ENCODE results near the gene NRCAM. TPM values are rescaled to one million over a fixed set of nuclear protein-coding genes. Genes with fewer than 3 reads are reported as not detected.
"Not testable (repeated sequence)": the region's sequence is repeated elsewhere in the genome, so short reads cannot be mapped to it uniquely, and the experiment has no call there.

NRCAM gene
- total RNA-seq: not detected
- under 1 TPM in 1 of 4 donors, not detected in 3; 0.27 TPM for polyA plus RNA-seq

GRCh38 chr7:108455998-108456677 lies at the start of gene NRCAM:
Gene NRCAM, minus strand, starts transcription at chr7:108456436. Its CDS starts 216,372 bp downstream, at chr7:108240064.
- H3K4me3 ChIP-seq (ENCODE audit: low read depth, low read length): no peak within 1 kb of the TSS
- Mint-ChIP-seq H3K9me3 (peaks cover 0 to 3% (median 0%) of the 10 kb centered on the region in 7 donors), H3K4me3 (peak within 1 kb of the TSS; percentile 6 to 75 (median 72)), H3K27ac (no peak within 1 kb of the TSS), H3K4me1 (peaks cover 0 to 16% (median 10%) of the 10 kb centered on the region in 4 donors), H3K27me3 (peaks cover 57% of the 10 kb centered on the region), H3K36me3 (no peaks in the 10 kb centered on the region)
- H3K36me3 ChIP-seq (ENCODE audit: control insufficient read depth, insufficient read depth, low read length): no peaks in the 10 kb centered on the region
- no peak within 1 kb of the TSS for H3K27ac ChIP-seq (ENCODE audit: insufficient read depth, low read length, poor library complexity, severe bottlenecking)
- ATAC-seq (ENCODE audit: low read depth in 2 of 2) (peak; percentile 17 to 22), DNase-seq (peak in 1 of 3 donors; percentile 34)
- no peaks in the 10 kb centered on the region for H3K9me3 ChIP-seq (ENCODE audit: control insufficient read depth in 2 of 2, low read length in 2 of 2)
- peaks cover 36% of the 10 kb centered on the region for H3K27me3 ChIP-seq (ENCODE audit: control insufficient read depth, insufficient read depth, low read length)
- H3K4me1 ChIP-seq (ENCODE audit: control insufficient read depth, insufficient read depth, low read length, poor library complexity, severe bottlenecking): peaks cover 10% of the 10 kb centered on the region

DNA sequence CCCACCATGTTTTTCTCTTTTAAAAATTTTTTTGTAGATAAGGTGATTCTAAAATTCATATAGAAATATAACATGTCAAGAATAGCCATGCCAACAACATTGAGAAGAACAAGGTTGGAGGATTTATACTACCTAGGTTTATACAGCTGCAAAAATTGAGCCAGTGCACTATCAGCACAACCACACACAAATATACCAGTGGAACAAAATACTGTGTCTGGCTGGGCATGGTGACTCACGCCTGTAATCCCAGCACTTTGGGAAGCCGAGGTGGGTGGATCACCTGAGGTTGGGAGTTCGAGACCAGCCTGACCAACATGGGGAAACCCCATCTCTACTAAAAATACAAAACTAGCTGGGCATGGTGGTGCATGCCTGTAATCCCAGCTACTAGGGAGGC lies 48.3 kb upstream of the NRCAM start:
- H3K9me3 Mint-ChIP-seq; H3K9me3 ChIP-seq (ENCODE audit: control insufficient read depth in 2 of 2, low read length in 2 of 2); DNase-seq; H3K27me3 Mint-ChIP-seq; H3K27ac Mint-ChIP-seq; H3K4me1 ChIP-seq (ENCODE audit: control insufficient read depth, insufficient read depth, low read length, poor library complexity, severe bottlenecking); H3K4me3 Mint-ChIP-seq; H3K27ac ChIP-seq (ENCODE audit: insufficient read depth, low read length, poor library complexity, severe bottlenecking); ATAC-seq (ENCODE audit: low read depth in 2 of 2); H3K4me3 ChIP-seq (ENCODE audit: low read depth, low read length); H3K27me3 ChIP-seq (ENCODE audit: control insufficient read depth, insufficient read depth, low read length): not testable (repeated sequence)
- peaks cover 10 to 16% (median 13%) of the 10 kb centered on the region in 4 donors for H3K4me1 Mint-ChIP-seq
- H3K36me3 Mint-ChIP-seq: peaks cover 21% of the 10 kb centered on the region
- H3K36me3 ChIP-seq (ENCODE audit: control insufficient read depth, insufficient read depth, low read length): peaks cover 24% of the 10 kb centered on the region

DNA sequence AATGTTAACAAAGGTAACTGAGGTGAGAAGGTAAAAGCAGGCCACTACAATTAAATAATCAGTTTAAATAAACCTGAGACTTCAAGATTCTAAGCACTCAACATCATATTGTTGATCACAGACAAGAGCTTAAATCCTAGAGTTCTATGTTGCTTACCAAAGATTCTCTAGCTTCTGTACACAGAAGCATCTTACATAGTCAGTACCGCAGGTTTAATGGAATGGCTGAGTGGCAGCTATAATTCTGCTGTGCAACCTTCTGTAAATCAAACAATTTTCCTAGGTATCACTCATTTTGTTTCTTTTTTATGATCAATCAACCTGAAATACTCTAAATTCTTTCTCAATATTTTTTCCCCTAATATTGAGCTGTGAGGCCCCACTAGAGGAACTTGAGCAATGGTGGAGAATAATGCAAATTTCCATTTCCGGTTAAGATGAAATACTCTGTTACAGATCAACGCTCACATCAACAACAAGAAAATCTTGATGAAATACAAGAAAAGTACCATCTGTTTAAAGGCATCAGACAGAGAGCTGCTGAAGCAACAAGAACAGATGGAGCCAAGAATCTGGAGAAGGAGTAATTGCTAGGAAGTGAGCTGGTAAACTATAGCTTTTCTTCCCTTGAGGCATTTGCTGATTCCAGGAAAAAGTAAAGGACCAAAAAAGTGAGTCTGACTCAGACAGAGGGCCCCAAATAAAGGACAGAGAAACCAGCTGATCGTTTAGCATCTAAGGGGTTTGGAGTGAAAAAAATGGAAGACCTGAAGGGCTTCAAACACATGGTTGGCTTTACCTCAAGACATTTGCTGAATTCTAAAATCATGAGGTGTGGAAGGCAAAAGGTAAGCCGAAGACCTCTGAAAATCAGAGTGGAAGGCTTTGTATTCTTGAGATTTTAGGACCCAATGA lies 47.1 kb upstream of the NRCAM start:
- Mint-ChIP-seq H3K27ac (peak overlapping the region; percentile 44 to 88 (median 69)), H3K27me3 (no peaks in the 10 kb centered on the region), H3K4me3 (no peak overlapping the region), H3K36me3 (peaks cover 24% of the 10 kb centered on the region), H3K4me1 (peaks cover 10 to 22% (median 13%) of the 10 kb centered on the region in 4 donors), H3K9me3 (no peaks in the 10 kb centered on the region)
- DNase-seq: no peak
- no peaks in the 10 kb centered on the region for H3K9me3 ChIP-seq (ENCODE audit: control insufficient read depth in 2 of 2, low read length in 2 of 2)
- peaks cover 24% of the 10 kb centered on the region for H3K36me3 ChIP-seq (ENCODE audit: control insufficient read depth, insufficient read depth, low read length)
- H3K27ac ChIP-seq (ENCODE audit: insufficient read depth, low read length, poor library complexity, severe bottlenecking): no peak overlapping the region
- ATAC-seq (ENCODE audit: low read depth in 2 of 2): peak in 1 of 2 donors; percentile 37
- no peak overlapping the region for H3K4me3 ChIP-seq (ENCODE audit: low read depth, low read length)
- H3K4me1 ChIP-seq (ENCODE audit: control insufficient read depth, insufficient read depth, low read length, poor library complexity, severe bottlenecking): no peaks in the 10 kb centered on the region
- H3K27me3 ChIP-seq (ENCODE audit: control insufficient read depth, insufficient read depth, low read length): no peaks in the 10 kb centered on the region

GRCh38 chr7:108499566-108499965 lies 43.3 kb upstream of the NRCAM start:
- no peak overlapping the region for H3K4me3 Mint-ChIP-seq
- H3K9me3 Mint-ChIP-seq: no peaks in the 10 kb centered on the region
- H3K36me3 Mint-ChIP-seq: peaks cover 31% of the 10 kb centered on the region
- H3K36me3 ChIP-seq (ENCODE audit: control insufficient read depth, insufficient read depth, low read length): peaks cover 39% of the 10 kb centered on the region
- H3K9me3 ChIP-seq (ENCODE audit: control insufficient read depth in 2 of 2, low read length in 2 of 2): no peaks in the 10 kb centered on the region
- H3K27me3 Mint-ChIP-seq: no peaks in the 10 kb centered on the region
- no peaks in the 10 kb centered on the region for H3K27me3 ChIP-seq (ENCODE audit: control insufficient read depth, insufficient read depth, low read length)
- H3K4me1 ChIP-seq (ENCODE audit: control insufficient read depth, insufficient read depth, low read length, poor library complexity, severe bottlenecking): no peaks in the 10 kb centered on the region
- H3K4me3 ChIP-seq (ENCODE audit: low read depth, low read length): no peak overlapping the region
- peak overlapping the region in 2 of 3 donors; percentile 6 to 28 for H3K27ac Mint-ChIP-seq
- H3K4me1 Mint-ChIP-seq: peaks cover 10 to 23% (median 13%) of the 10 kb centered on the region in 4 donors
- H3K27ac ChIP-seq (ENCODE audit: insufficient read depth, low read length, poor library complexity, severe bottlenecking): no peak overlapping the region
- DNase-seq (no peak), ATAC-seq (ENCODE audit: low read depth in 2 of 2) (no peak)

DNA sequence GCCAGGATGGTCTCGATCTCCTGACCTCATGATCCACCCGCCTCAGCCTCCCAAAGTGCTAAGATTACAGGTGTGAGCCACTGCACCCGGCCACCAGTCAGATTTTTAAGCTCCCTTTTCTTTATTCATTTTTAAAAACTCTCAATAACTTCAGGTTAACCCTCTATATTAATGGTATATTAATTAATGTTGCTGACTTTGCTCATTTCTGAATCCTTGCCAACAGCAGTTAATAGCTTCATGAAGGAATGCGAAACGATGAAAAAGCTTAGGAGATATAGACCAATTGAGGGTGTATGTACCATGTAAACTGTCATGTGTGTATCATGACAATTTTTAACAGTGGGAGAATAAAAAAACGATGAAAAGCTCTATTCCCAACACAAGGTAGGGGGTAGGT lies 42.2 kb upstream of the NRCAM start:
- peaks cover 29% of the 10 kb centered on the region for H3K36me3 Mint-ChIP-seq

GRCh38 chr7:108497082-108497725 lies 41.0 kb upstream of the NRCAM start:
- no peaks in the 10 kb centered on the region for H3K4me1 ChIP-seq (ENCODE audit: control insufficient read depth, insufficient read depth, low read length, poor library complexity, severe bottlenecking)
- no peak overlapping the region for H3K4me3 Mint-ChIP-seq
- peaks cover 0 to 22% (median 7%) of the 10 kb centered on the region in 4 donors for H3K4me1 Mint-ChIP-seq
- no peaks in the 10 kb centered on the region for H3K27me3 Mint-ChIP-seq
- no peaks in the 10 kb centered on the region for H3K9me3 Mint-ChIP-seq
- H3K36me3 ChIP-seq (ENCODE audit: control insufficient read depth, insufficient read depth, low read length): peaks cover 40% of the 10 kb centered on the region
- H3K27ac ChIP-seq (ENCODE audit: insufficient read depth, low read length, poor library complexity, severe bottlenecking): no peak overlapping the region
- DNase-seq (peak; percentile 15 to 61 (median 51)), ATAC-seq (ENCODE audit: low read depth in 2 of 2) (peak; percentile 68 to 71)
- no peaks in the 10 kb centered on the region for H3K9me3 ChIP-seq (ENCODE audit: control insufficient read depth in 2 of 2, low read length in 2 of 2)
- no peaks in the 10 kb centered on the region for H3K27me3 ChIP-seq (ENCODE audit: control insufficient read depth, insufficient read depth, low read length)
- peaks cover 27% of the 10 kb centered on the region for H3K36me3 Mint-ChIP-seq
- no peak overlapping the region for H3K27ac Mint-ChIP-seq
- H3K4me3 ChIP-seq (ENCODE audit: low read depth, low read length): no peak overlapping the region

More for the DNA sequence above, 42.2 kb upstream of the NRCAM start:
- no peaks in the 10 kb centered on the region for H3K9me3 Mint-ChIP-seq
- peaks cover 5 to 25% (median 10%) of the 10 kb centered on the region in 4 donors for H3K4me1 Mint-ChIP-seq
- peaks cover 42% of the 10 kb centered on the region for H3K36me3 ChIP-seq (ENCODE audit: control insufficient read depth, insufficient read depth, low read length)
- H3K4me1 ChIP-seq (ENCODE audit: control insufficient read depth, insufficient read depth, low read length, poor library complexity, severe bottlenecking): no peaks in the 10 kb centered on the region
- H3K4me3 Mint-ChIP-seq: no peak overlapping the region
- no peak overlapping the region for H3K27ac Mint-ChIP-seq
- no peaks in the 10 kb centered on the region for H3K9me3 ChIP-seq (ENCODE audit: control insufficient read depth in 2 of 2, low read length in 2 of 2)
- no peak for ATAC-seq (ENCODE audit: low read depth in 2 of 2)
- H3K27ac ChIP-seq (ENCODE audit: insufficient read depth, low read length, poor library complexity, severe bottlenecking): no peak overlapping the region
- H3K4me3 ChIP-seq (ENCODE audit: low read depth, low read length): no peak overlapping the region
- no peaks in the 10 kb centered on the region for H3K27me3 ChIP-seq (ENCODE audit: control insufficient read depth, insufficient read depth, low read length)
- H3K27me3 Mint-ChIP-seq: no peaks in the 10 kb centered on the region
- no peak for DNase-seq

DNA sequence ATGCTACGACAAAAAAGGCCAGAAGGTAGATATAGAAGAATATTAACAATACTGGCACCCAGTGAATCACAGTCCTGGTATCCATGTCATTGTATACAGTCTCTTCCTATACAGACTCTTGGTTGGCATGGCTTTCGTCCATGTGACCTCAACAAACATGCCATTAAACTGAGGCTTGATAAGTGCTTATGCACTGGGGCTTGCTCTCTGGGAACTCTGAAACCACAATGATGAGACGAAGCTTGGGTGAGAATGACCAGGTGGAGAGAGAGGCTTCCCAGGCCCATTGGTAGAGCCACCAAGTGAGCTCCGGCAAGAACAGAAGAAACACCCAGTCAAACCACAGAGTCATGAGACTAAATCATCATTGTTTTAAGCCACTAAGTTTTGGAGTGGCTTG lies 36.5 kb upstream of the NRCAM start:
- Mint-ChIP-seq H3K9me3 (no peaks in the 10 kb centered on the region), H3K36me3 (peaks cover 21% of the 10 kb centered on the region), H3K4me1 (peaks cover 0 to 6% (median 2%) of the 10 kb centered on the region in 4 donors), H3K27ac (peak overlapping the region in 1 of 3 donors; percentile 55), H3K27me3 (no peaks in the 10 kb centered on the region), H3K4me3 (no peak overlapping the region)
- H3K27me3 ChIP-seq (ENCODE audit: control insufficient read depth, insufficient read depth, low read length): no peaks in the 10 kb centered on the region
- peaks cover 30% of the 10 kb centered on the region for H3K36me3 ChIP-seq (ENCODE audit: control insufficient read depth, insufficient read depth, low read length)
- no peaks in the 10 kb centered on the region for H3K4me1 ChIP-seq (ENCODE audit: control insufficient read depth, insufficient read depth, low read length, poor library complexity, severe bottlenecking)
- DNase-seq: no peak
- no peak overlapping the region for H3K27ac ChIP-seq (ENCODE audit: insufficient read depth, low read length, poor library complexity, severe bottlenecking)
- no peak overlapping the region for H3K4me3 ChIP-seq (ENCODE audit: low read depth, low read length)
- H3K9me3 ChIP-seq (ENCODE audit: control insufficient read depth in 2 of 2, low read length in 2 of 2): no peaks in the 10 kb centered on the region
- no peak for ATAC-seq (ENCODE audit: low read depth in 2 of 2)
